Ascending aorta (tissue), 2 donors: ENCODE data around the gene UIMC1. TPM values are rescaled to one million over a fixed set of nuclear protein-coding genes. Genes with fewer than 3 reads are reported as not detected.

ENCODE experiments used
- DNase-seq, 2 donors: peaks; one replicate each; pipeline ENCODE4 v3.0.0-alpha.2; 2019; ENCODE audit warnings: low spot score in 2 of 2
- H3K27ac ChIP-seq, 2 donors: fragments of 200-600 bp; sonication (generic); one replicate each; pipeline ENCODE4 v1.5.1; 2016 to 2017; ENCODE audit warnings: mild to moderate bottlenecking in 1 of 2
- H3K27me3 ChIP-seq: fragments of 200-600 bp; sonication (generic); one replicate; pipeline ENCODE4 v1.5.1; 2017
- H3K36me3 ChIP-seq, 2 donors: fragments of 200-600 bp; sonication (generic); one replicate each; pipeline ENCODE4 v1.5.1; 2016
- H3K4me1 ChIP-seq, 2 donors: fragments of 200-600 bp; sonication (generic); one replicate each; pipeline ENCODE4 v1.5.1; 2016 to 2017; ENCODE audit warnings: mild to moderate bottlenecking in 1 of 2
- H3K4me3 ChIP-seq, 2 donors: fragments of 200-600 bp; sonication (generic); one replicate each; pipeline ENCODE4 v1.5.1; 2016 to 2017; ENCODE audit warnings: mild to moderate bottlenecking in 1 of 2
- H3K9me3 ChIP-seq, 2 donors: fragments of 200-600 bp; sonication (generic); one replicate each; pipeline ENCODE4 v1.5.1; 2016
- CTCF ChIP-seq, 3 experiments: fragments of 200-600 bp in 2 of 3; fragments of 450-650 bp in 1 of 3; sonication (generic) in 2 of 3; IDR thresholded peaks; one replicate each; pipeline ENCODE4 v1.5.1; 2016 to 2019; ENCODE audit warnings: antibody characterized with exemption in 3 of 3, mild to moderate bottlenecking in 1 of 3, moderate library complexity in 1 of 3
- intact Hi-C: fragments of 100-400 bp; cut with DNase I; formaldehyde crosslinking; loops from one replicate; pipeline ENCODE4 v1.15.1; 2023
- total RNA-seq: library from RNA; depleted of rRNA; stranded (reverse); fragments of >200 nt; gene quantifications from one replicate; pipeline ENCODE4 v1.1.0, GENCODE V29; 2016

Gene UIMC1
- total RNA-seq, 1 donor from 2014 or later: 32.5 TPM

GRCh38 chr5:176941951-176942350 lies 64.6 kb downstream of the UIMC1 start:
- Histone ChIP-seq H3K27me3 (no peaks in the 10 kb centered on the region), H3K9me3 (no peaks in the 10 kb centered on the region), H3K4me3 (no peak overlapping the region), H3K4me1 (no peaks in the 10 kb centered on the region), H3K36me3 (peaks cover 34 to 76% of the 10 kb centered on the region in 2 donors), H3K27ac (no peak overlapping the region)
- TF ChIP-seq CTCF (IDR thresholded peaks at IDR 0.05): no peak
- no peak for DNase-seq
- intact Hi-C loops: no loop called here

- Histone ChIP-seq H3K4me1 (no peaks in the 10 kb centered on the region), H3K27ac (no peak overlapping the region), H3K4me3 (no peak overlapping the region), H3K27me3 (no peaks in the 10 kb centered on the region), H3K36me3 (peaks cover 19 to 50% of the 10 kb centered on the region in 2 donors), H3K9me3 (no peaks in the 10 kb centered on the region)
- DNase-seq: no peak
- no peak for TF ChIP-seq CTCF (IDR thresholded peaks at IDR 0.05)
- intact Hi-C loops: no loop called here
Observed at GRCh38 chr5:176938472-176938871, 68.1 kb downstream of the UIMC1 start.

GRCh38 chr5:176935017-176935416 lies 71.6 kb downstream of the UIMC1 start:
- no peak overlapping the region for H3K27ac ChIP-seq
- DNase-seq: no peak
- H3K4me1 ChIP-seq: no peaks in the 10 kb centered on the region
- no peaks in the 10 kb centered on the region for H3K27me3 ChIP-seq
- intact Hi-C loops: no loop called here
- no peaks in the 10 kb centered on the region for H3K9me3 ChIP-seq
- no peak overlapping the region for H3K4me3 ChIP-seq
- peaks cover 19 to 46% of the 10 kb centered on the region in 2 donors for H3K36me3 ChIP-seq
- TF ChIP-seq CTCF (IDR thresholded peaks at IDR 0.05): no peak

DNA sequence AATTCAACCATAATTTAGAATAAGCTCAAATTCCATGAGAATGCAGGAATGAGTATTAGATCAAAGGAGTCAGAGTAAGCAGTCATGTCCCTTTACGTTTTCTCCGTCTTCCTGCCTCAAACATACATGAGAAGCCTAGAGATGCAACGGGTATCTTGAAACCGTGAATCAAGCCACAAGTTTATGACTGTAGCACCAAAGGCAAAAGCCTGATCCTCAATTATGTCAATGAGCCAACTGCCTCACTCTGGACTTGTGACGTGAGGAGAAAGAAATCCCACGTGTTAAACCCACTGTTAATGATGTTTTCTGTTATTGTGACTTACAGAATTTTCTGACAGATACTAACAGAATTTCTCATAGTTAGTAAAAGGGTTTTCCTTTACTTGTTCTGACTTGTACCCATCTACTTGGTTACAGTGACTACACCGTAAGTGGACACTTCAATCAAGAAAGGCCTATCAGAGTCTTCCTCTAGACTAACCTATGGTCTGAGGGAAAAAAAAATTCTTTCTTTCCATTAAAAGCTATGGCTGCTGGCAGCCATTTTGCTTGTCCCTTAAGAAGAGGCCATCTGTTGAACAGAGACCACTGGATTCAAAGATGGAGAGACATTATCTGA lies 72.2 kb downstream of the UIMC1 start:
- H3K4me1 ChIP-seq: no peaks in the 10 kb centered on the region
- no peaks in the 10 kb centered on the region for H3K27me3 ChIP-seq
- peaks cover 19 to 40% of the 10 kb centered on the region in 2 donors for H3K36me3 ChIP-seq
- no peak for DNase-seq
- H3K4me3 ChIP-seq: no peak overlapping the region
- intact Hi-C loops: no loop called here
- no peaks in the 10 kb centered on the region for H3K9me3 ChIP-seq
- no peak overlapping the region for H3K27ac ChIP-seq
- no peak for TF ChIP-seq CTCF (IDR thresholded peaks at IDR 0.05)

DNA sequence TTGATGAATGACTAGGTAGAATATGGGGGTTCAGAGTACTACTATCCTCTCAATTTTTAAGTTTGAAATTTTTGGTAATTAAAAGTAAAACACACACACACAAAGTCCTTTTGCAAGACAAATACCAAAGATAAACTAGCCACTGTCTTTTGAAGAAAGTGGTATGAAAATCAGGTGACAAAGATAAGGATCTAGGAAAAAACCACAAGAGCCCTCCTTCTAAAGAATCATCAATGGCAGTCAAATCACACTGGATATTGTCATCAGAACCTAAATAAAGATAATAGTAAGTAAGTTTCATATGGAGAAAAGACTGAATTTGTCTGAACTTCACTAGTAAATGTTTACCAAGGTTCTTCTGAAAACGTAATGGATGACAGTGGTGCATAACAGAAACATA lies 76.9 kb downstream of the UIMC1 start:
- Histone ChIP-seq H3K27me3 (no peaks in the 10 kb centered on the region), H3K27ac (no peak overlapping the region), H3K4me3 (no peak overlapping the region), H3K36me3 (peaks cover 13 to 36% of the 10 kb centered on the region in 2 donors), H3K4me1 (no peaks in the 10 kb centered on the region), H3K9me3 (no peaks in the 10 kb centered on the region)
- intact Hi-C loops: no loop called here
- no peak for DNase-seq
- no peak for TF ChIP-seq CTCF (IDR thresholded peaks at IDR 0.05)

DNA sequence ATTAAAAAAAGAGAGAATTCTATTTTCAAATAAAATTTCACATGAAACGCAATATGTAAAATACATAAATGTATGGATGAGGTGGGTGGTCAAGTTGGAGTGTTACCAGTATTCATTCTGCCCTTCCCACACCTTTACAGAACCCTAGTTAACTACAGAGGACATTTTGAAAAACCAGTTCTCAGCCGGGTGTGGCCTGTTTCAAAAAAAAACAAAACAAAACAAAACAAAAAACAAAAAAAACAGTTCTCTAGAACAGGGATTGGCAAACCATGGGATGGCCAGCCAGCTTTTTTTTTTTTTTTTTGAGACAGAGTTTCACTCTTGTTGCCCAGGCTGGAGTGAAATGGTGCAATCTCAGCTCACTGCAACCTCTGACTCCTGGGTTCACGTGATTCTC lies 79.0 kb downstream of the UIMC1 start:
- Histone ChIP-seq H3K27me3 (no peaks in the 10 kb centered on the region), H3K9me3 (no peaks in the 10 kb centered on the region), H3K4me3 (no peak overlapping the region), H3K36me3 (peaks cover 11 to 32% of the 10 kb centered on the region in 2 donors), H3K27ac (no peak overlapping the region), H3K4me1 (no peaks in the 10 kb centered on the region)
- no peak for DNase-seq
- TF ChIP-seq CTCF (IDR thresholded peaks at IDR 0.05): no peak
- intact Hi-C loops: no loop called here
